Activated CD8-positive, alpha-beta T cell treated with anti-CD3 and anti-CD28 coated beads for 36 hours (primary cell): Measurements from ENCODE around the gene SREBF2. TPM values are rescaled to one million over a fixed set of nuclear protein-coding genes. Genes with fewer than 3 reads are reported as not detected.

Experiments used
- ATAC-seq: fragments of 200-7000 bp; cut with Tn5 transposase; one replicate; pipeline ENCODE4 v1.10.0; 2021; ENCODE audit warnings: mild to moderate bottlenecking, moderate library complexity
- CTCF ChIA-PET: fragments of 350-600 bp; sonication (Branson Sonifier 250); formaldehyde crosslinking; loops from one replicate; lab custom pipeline; 2021; ENCODE audit warnings: antibody characterized with exemption; lab: Charles Lee
- POLR2A ChIA-PET: fragments of 350-600 bp; sonication (Branson Sonifier 250); formaldehyde crosslinking; loops from one replicate; lab custom pipeline; 2021; ENCODE audit warnings: antibody characterized with exemption; lab: Charles Lee
- DNase-seq: peaks from one replicate; pipeline ENCODE4 v3.0.0-alpha.2; 2020
- H3K27ac Mint-ChIP-seq: one replicate; pipeline ENCODE4 v1.8.0; 2021; ENCODE audit warnings: mild to moderate bottlenecking, mixed read lengths
- H3K27me3 Mint-ChIP-seq: one replicate; pipeline ENCODE4 v1.8.0; 2021; ENCODE audit warnings: mixed read lengths
- H3K36me3 Mint-ChIP-seq: one replicate; pipeline ENCODE4 v1.8.0; 2021; ENCODE audit warnings: low read depth, mixed read lengths
- H3K4me1 Mint-ChIP-seq: one replicate; pipeline ENCODE4 v1.8.0; 2021; ENCODE audit warnings: low read depth, mixed read lengths
- H3K4me3 Mint-ChIP-seq: one replicate; pipeline ENCODE4 v1.8.0; 2021; ENCODE audit warnings: mild to moderate bottlenecking, moderate library complexity, mixed read lengths
- H3K9me3 Mint-ChIP-seq: one replicate; pipeline ENCODE4 v1.8.0; 2021; ENCODE audit warnings: mixed read lengths
- CTCF ChIP-seq: fragments of 200-600 bp; IDR thresholded peaks from one replicate; pipeline ENCODE4 v1.8.0; 2022; ENCODE audit warnings: antibody characterized with exemption, mild to moderate bottlenecking
- intact Hi-C: fragments of 100-400 bp; cut with micrococcal nuclease; formaldehyde crosslinking; loops from one replicate; pipeline ENCODE4 v1.10.0; 2022
- total RNA-seq, 2 experiments: library from RNA; stranded (reverse); gene quantifications; one replicate each; pipeline ENCODE4 v1.2.3, GENCODE V29; 2021

The SREBF2 gene
- total RNA-seq, 2 experiments from 2014 or later: 87.1 to 92.9 TPM

DNA sequence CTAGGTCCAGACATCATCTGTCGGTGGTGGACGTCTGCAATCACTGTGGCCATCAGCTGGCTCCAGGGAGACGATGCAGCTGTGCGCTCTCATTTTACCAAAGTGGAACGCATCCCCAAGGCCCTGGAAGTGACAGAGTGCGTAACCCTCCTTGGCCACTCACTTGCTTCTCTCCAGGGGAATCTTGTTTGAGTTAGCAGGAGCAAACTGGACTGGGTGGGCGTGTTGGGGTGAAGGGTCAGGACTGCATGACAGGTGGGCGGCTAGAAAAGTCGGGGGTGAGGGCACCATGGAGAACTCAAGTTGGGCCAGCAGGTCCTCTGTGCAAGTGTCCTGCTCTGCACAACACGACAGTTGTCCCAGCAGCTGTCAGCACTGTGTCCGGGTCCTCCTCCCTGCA is 65.7 kb downstream of the SREBF2 start:
- Mint-ChIP-seq H3K4me3 (no peak overlapping the region), H3K4me1 (no peaks in the 10 kb centered on the region), H3K36me3 (peaks cover 34% of the 10 kb centered on the region), H3K27me3 (no peaks in the 10 kb centered on the region), H3K27ac (no peak overlapping the region), H3K9me3 (no peaks in the 10 kb centered on the region)
- DNase-seq (no peak), ATAC-seq (no peak)
- TF ChIP-seq CTCF: no peak
- intact Hi-C loops: no loop called here
- ChIA-PET POLR2A (no interaction called here), CTCF (no interaction called here)

DNA sequence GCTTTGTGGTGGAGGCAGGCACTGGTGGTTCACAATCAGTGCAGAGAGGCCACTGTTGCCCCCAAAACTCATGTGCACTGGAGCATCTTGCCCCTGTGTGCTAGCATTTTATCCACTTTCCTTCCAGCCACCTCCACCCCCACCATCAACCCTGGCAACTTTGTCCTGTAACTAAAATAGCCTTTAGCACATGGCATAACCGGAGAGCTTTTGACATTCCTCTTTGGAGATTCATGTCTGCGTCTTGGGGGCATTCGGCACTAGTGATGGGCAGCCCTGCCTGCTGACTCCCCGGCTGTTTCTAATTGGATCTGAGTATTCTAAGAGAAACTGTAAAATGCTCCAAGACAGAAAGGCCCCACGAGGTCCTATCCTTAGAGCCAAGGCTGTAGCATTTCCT is 66.2 kb downstream of the SREBF2 start:
- CTCF ChIA-PET: no interaction called here
- no peaks in the 10 kb centered on the region for H3K27me3 Mint-ChIP-seq
- no peak for ATAC-seq
- H3K4me3 Mint-ChIP-seq: no peak overlapping the region
- TF ChIP-seq CTCF: no peak
- intact Hi-C loops: no loop called here
- peaks cover 34% of the 10 kb centered on the region for H3K36me3 Mint-ChIP-seq
- no peaks in the 10 kb centered on the region for H3K4me1 Mint-ChIP-seq
- no peaks in the 10 kb centered on the region for H3K9me3 Mint-ChIP-seq
- no peak overlapping the region for H3K27ac Mint-ChIP-seq
- POLR2A ChIA-PET: interaction anchor here (0.8 to 2.0 kb wide), 3 partner anchors 13 to 48 kb away, joined by 3 to 9 read pairs (median 3); partner anchors contain the start of gene CENPM
- no peak for DNase-seq

DNA sequence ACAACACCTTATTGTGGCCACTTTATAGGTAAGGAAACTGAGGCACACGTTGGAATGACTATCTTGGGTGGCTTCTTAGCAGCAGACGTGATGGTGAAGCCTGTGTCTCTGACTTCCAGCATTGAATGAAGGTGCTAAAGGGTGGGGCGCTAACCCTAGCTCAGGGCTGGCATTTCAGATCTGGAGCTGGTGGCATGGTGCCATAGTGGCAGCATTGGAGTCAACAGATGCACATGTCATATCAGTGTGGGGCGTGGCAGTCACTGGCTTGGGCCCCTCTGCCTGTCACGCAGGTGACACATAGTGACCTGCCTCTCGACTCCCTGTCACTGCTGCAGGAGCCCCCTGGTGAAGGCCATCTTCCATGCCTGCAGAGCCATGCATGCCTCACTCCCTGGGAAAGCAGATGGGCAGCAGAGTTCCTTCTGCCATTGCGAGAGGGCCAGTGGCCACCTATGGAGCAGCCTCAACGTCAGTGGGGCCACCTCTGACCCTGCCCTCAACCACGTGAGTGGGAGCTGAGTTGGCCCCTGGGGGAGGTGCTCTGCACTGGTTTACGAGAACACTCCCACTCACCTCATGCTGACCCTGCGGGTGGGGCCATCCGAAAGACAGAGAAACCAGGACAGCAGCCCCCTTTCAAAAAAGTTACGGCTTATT is 67.2 kb downstream of the SREBF2 start:
- intact Hi-C loops: no loop called here
- H3K27ac Mint-ChIP-seq: no peak overlapping the region
- H3K4me3 Mint-ChIP-seq: no peak overlapping the region
- no peak for ATAC-seq
- no peak for DNase-seq
- no peak for TF ChIP-seq CTCF
- no peaks in the 10 kb centered on the region for H3K9me3 Mint-ChIP-seq
- no peaks in the 10 kb centered on the region for H3K27me3 Mint-ChIP-seq
- CTCF ChIA-PET: no interaction called here
- POLR2A ChIA-PET: interaction anchor here (0.8 to 2.0 kb wide), 3 partner anchors 12 to 47 kb away, joined by 3 to 9 read pairs (median 3); partner anchors contain the start of gene CENPM
- no peaks in the 10 kb centered on the region for H3K4me1 Mint-ChIP-seq
- peaks cover 30% of the 10 kb centered on the region for H3K36me3 Mint-ChIP-seq

- no peaks in the 10 kb centered on the region for H3K4me1 Mint-ChIP-seq
- ATAC-seq: no peak
- H3K27me3 Mint-ChIP-seq: no peaks in the 10 kb centered on the region
- H3K27ac Mint-ChIP-seq: no peak overlapping the region
- TF ChIP-seq CTCF: no peak
- peaks cover 28% of the 10 kb centered on the region for H3K36me3 Mint-ChIP-seq
- H3K4me3 Mint-ChIP-seq: no peak overlapping the region
- intact Hi-C loops: no loop called here
- POLR2A ChIA-PET: interaction anchor here (1.0 to 2.0 kb wide), 2 partner anchors 16 to 32 kb away, joined by 3 to 9 read pairs; no protein-coding TSS in a partner anchor
- no peak for DNase-seq
- H3K9me3 Mint-ChIP-seq: no peaks in the 10 kb centered on the region
- CTCF ChIA-PET: no interaction called here
Observed at GRCh38 chr22:41900652-41901312, 67.9 kb downstream of the SREBF2 start.

- H3K4me3 Mint-ChIP-seq: no peak overlapping the region
- no peak for DNase-seq
- no peaks in the 10 kb centered on the region for H3K27me3 Mint-ChIP-seq
- H3K36me3 Mint-ChIP-seq: peaks cover 24% of the 10 kb centered on the region
- CTCF ChIA-PET: no interaction called here
- H3K9me3 Mint-ChIP-seq: no peaks in the 10 kb centered on the region
- no peak overlapping the region for H3K27ac Mint-ChIP-seq
- no peak for ATAC-seq
- POLR2A ChIA-PET: interaction anchor here (1.0 to 1.8 kb wide), 2 partner anchors 21 to 30 kb away, joined by 3 to 5 read pairs; no protein-coding TSS in a partner anchor
- H3K4me1 Mint-ChIP-seq: peaks cover 1% of the 10 kb centered on the region
- intact Hi-C loops: no loop called here
- no peak for TF ChIP-seq CTCF
Observed at GRCh38 chr22:41902016-41902415, 69.1 kb downstream of the SREBF2 start.
